Islet precursor cell (in vitro differentiated cells): ENCODE measurements around the gene NLGN2.
"Not testable (repeated sequence)": the region's sequence is repeated elsewhere in the genome, so short reads cannot be mapped to it uniquely, and the experiment has no call there.

ENCODE experiments used
- DNase-seq: peaks from one replicate; pipeline ENCODE4 v3.0.0-alpha.2; 2018

Gene NLGN2

DNA sequence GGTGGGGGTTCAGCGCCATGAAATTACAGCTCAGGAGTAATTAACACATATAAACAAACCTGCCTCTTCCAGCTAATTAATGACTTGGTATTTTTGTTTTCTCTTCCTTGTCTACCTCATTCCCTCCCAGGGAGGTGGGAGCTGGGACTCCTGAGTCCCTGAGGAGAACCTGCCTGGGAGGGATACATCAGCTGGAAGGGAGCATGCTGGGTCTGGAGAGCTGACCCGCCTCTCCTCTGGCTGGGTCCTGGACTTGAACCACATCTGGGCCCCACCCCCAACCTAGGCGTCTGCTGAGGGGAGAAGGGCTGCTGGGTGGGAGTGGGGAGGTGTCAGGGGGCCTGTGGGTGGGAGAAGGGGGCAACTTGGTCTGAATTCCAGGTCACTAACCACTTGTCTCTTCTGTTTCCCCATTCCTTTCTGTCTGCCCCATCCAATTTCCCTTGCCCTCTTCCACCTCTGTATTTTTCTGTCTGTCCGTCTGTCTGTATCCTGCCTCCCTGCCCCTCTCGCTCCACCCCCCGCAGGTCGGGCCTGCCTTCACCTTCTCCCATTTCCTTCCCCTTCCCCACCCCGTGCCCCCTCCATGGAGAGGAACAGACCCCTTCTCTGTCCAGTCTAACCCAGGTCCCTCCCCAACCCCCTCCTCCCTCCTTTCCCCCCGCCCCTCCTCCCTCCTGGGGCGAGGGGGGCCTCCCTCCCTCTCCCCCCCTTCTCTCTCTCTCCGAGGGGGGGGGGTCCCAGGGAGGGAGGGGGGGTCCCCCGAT lies at the start of gene NLGN2:
Gene NLGN2, plus strand, starts transcription at position 361 of the 767 bp plus-strand sequence. CDS start 411 bp downstream, outside the sequence.
- no peak for DNase-seq

- no peak for DNase-seq
These were observed 45.7 kb upstream of the NLGN2 start for GRCh38 chr17:7361906-7362305.

GRCh38 chr17:7363311-7363710 lies 44.3 kb upstream of the NLGN2 start:
- DNase-seq: peak; percentile 76

- not testable (repeated sequence) for DNase-seq
These were observed 41.7 kb upstream of the NLGN2 start for GRCh38 chr17:7365963-7366362.

GRCh38 chr17:7367083-7367482 lies 40.6 kb upstream of the NLGN2 start:
- DNase-seq: peak; percentile 50

DNA sequence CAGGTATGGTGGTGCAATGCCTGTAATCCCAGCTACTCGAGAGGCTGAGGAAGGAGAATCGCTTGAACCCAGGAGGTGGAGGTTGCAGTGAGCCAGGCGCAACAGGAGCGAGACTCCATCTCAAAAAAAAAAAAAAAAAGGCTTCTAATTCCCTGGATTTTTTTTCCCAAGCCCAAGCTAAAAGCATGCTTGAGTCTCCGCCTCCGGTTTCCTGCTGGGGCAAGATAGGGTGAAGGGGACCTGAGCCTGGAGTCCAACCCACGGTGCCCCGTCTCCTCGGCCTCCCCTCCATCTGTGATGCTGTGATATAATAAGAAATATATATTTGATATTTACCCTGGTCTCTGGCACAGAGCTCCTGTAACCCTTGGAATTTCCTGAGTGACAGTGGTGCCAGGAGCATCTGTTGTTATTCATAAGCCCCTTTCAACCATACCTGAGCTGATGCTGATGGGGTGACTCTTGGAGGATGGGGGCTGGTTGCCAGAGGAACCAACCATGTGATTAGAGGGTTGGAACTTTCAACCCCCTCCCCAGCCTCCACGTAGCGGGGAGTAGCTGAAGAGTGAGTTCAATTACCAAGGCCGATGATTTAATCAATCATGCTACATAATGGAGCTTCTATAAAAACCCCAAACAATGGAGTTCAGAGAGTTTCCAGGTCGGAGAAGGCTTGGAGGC lies 39.6 kb upstream of the NLGN2 start:
- no peak for DNase-seq

DNA sequence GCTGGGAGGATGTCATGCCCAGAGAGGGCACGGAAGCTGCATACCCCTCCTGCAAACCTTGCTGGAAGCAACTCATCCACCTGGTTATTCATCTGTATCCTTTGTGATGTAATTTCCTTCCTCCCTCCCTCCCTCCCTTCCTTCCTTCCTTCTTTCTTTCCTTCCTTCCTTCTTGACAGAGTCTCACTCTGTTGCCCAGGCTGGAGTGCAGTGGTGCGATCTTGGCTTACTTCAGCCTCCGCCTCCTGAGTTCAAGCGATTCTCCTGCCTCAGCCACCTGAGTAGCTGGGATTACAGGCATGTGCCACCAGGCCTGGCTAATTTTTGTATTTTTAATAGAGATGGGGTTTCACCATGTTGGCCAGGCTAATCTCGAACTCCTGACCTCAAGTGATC lies 39.0 kb upstream of the NLGN2 start:
- not testable (repeated sequence) for DNase-seq

- no peak for DNase-seq
These were observed 37.8 kb upstream of the NLGN2 start for GRCh38 chr17:7369825-7370224.

DNA sequence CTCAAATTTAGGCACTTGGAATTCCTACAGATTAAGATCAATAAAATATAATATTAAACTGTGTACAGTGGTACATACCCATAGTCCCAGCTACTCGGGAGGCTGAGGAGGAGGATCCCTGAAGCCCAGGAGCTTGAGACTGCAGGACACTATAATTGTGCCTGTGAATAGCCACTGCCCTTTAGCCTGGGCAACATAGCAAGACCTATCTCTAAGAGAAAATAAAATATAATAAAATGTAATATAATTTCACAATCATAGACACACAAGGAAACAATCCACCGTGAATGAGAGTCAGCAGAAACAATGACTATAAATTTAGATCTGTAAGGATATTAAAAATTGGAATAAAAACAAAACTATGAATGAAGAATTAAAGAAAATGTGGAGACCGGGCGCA lies 36.8 kb upstream of the NLGN2 start:
- DNase-seq: no peak

- DNase-seq: no peak
These were observed 33.3 kb upstream of the NLGN2 start for GRCh38 chr17:7374353-7374752.

DNA sequence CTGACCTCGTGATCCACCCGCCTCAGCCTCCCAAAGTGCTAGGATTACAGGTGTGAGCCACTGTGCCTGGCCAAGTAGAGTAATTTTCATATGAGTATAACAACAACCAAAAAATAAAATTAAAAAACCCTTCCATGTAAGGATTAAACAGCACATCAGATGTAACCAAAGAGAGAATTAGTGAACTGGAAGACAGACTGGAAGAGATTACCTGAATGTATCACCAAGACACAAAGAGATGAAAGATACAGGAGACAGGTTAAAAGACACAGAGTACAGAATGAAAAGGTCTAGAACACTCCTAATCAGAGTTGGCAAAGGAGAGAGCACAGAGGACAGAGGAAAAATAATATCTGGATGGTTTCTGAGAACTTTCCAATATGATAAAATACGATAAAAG lies 28.5 kb upstream of the NLGN2 start:
- no peak for DNase-seq

- peak; percentile 83 for DNase-seq
These were observed 27.3 kb upstream of the NLGN2 start for GRCh38 chr17:7380321-7380720.

GRCh38 chr17:7380855-7381683 lies 26.6 kb upstream of the NLGN2 start, which contains the start of gene TNK1:
TNK1 (plus strand) TSS chr17:7381089; CDS start chr17:7382927, 1,838 bp downstream.
- DNase-seq: peak; percentile 80

GRCh38 chr17:7382901-7383300 lies 24.7 kb upstream of the NLGN2 start:
- no peak for DNase-seq

GRCh38 chr17:7383371-7383741 lies 24.3 kb upstream of the NLGN2 start:
- no peak for DNase-seq

GRCh38 chr17:7383742-7384488 lies 23.7 kb upstream of the NLGN2 start:
- peak; percentile 86 for DNase-seq

- no peak for DNase-seq
These were observed 23.1 kb upstream of the NLGN2 start for GRCh38 chr17:7384489-7385081.

GRCh38 chr17:7388856-7389255 lies 18.8 kb upstream of the NLGN2 start:
- DNase-seq: no peak

DNA sequence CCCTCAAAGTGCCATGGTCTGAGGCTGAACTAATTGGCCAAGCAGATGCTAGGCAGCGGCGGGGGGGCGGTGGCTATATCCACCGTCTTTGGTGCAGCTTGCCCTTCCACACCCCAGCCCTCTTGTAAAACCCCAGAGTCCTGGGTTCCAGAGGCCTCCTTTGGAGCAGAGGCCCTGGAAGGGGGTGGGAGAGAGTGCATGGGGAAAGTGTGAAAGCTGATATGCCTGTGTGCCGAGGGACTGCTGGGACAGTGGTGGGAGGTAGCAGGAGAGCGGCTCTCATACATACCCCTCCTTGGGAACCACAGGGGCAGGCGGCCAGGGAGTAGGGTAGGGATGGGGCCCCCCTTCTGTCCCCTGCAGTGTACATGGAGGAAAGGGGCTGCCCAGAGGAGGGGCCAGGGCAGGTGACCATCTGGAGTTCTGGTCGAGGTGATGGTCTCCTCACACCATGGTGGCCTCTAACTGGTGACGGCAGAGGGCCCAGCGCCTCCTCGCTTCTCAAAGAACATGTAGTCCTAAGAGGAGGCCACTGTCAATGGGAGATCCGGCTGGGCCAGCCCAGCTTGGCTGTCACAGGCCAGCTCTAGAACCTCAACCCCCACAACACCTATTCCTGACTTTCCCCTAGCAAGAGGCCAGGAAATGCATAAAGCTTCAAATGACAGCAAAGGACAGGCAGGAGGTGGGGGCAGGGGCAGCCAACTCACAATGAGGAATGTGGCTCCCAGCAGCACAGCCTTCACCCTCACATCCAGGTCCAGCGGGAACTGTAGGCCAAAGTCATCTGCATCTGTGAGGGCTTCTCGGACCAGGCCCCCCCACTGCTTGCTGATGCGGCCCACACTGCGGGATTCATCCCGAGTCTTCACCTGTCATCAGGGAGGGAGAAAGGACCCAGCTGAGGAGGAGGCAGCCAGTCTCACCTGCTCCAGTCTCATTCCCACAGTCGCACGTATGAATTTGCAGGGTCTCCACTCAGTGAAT lies 17.4 kb upstream of the NLGN2 start:
- DNase-seq: no peak

GRCh38 chr17:7391307-7391706 lies 16.3 kb upstream of the NLGN2 start:
- DNase-seq: no peak
